ENCODE results near the gene SPHK1.
"Not testable (repeated sequence)": the region's sequence is repeated elsewhere in the genome, so short reads cannot be mapped to it uniquely, and the experiment has no call there.

SPHK1 gene

GRCh38 chr17:76384222-76384986 lies at the start of gene SPHK1:
Gene SPHK1 (plus strand): TSS chr17:76384609. CDS start chr17:76385645, 1,036 bp downstream.
- peak; percentile 54 to 74 for DNase-seq

DNA sequence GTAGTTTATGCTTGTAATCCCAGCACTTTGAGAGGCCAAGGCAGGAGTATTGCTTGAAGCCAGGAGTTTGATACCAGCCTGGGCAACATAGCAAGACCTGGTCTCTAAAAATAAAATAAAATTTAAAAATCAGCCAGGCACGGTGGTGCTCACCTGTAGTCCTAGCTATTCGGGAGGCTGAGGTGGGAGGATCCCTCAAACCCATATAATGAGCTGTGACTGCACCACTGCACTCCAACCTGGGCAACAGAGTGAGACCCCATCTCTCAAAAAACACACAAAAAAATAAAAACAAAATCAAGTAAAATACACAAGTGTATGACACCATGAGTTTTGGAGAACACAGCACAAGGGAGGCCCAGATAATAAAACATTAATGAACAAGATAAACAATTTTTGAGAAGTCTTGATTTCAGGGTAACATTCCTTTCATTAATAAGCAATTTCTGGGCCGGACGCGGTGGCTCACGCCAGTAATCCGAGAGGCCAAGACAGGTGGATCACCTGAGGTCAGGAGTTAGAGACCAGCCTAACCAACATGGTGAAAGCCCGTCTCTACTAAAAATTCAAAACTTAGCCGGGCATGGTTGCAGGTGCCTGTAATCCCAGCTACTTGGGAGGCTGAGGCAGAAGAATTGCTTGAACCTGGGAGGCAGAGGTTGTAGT lies 48.6 kb upstream of the SPHK1 start:
- no peak for DNase-seq

- no peak for DNase-seq
Measured at GRCh38 chr17:76336756-76337412, 47.5 kb upstream of the SPHK1 start.

GRCh38 chr17:76337413-76337777 lies 47.0 kb upstream of the SPHK1 start:
- DNase-seq = no peak

DNA sequence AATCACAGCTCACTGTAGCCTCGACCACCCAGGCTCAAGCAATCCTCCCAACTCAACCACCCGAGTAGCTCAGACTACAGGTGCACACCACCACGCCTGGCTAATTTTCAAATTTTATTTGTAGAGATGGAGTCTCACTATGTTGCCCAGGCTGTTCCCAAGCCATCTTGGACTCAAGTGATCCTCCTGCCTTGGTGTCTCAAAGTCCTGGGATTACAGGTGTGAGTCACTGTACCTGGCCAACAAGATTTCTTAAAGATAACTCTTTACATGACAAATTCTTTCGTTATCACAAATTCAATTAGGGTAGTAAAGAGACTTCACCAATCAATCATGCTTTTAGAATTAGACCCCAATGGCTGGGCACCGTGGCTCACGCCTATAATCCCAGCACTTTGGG lies 43.1 kb upstream of the SPHK1 start:
- DNase-seq = no peak

DNA sequence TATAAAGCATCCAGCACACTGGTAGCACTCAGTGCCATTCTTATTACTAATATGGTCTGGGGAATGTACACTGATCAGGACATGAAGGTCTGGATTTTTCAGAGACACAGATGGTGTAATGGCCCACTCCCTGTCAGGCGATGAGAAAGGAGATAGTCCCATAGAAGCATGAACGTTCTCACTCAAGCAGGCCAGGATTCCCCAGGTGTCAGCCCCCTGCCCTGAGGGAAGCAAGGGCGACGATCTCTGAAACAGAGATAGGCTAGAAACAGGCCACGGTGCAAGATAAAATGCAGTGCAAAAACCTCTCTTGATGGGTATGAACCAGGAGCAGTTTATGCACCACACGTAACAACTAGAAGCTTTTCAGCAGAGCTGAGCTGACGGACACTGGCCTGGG lies 41.3 kb upstream of the SPHK1 start:
- DNase-seq = no peak

DNA sequence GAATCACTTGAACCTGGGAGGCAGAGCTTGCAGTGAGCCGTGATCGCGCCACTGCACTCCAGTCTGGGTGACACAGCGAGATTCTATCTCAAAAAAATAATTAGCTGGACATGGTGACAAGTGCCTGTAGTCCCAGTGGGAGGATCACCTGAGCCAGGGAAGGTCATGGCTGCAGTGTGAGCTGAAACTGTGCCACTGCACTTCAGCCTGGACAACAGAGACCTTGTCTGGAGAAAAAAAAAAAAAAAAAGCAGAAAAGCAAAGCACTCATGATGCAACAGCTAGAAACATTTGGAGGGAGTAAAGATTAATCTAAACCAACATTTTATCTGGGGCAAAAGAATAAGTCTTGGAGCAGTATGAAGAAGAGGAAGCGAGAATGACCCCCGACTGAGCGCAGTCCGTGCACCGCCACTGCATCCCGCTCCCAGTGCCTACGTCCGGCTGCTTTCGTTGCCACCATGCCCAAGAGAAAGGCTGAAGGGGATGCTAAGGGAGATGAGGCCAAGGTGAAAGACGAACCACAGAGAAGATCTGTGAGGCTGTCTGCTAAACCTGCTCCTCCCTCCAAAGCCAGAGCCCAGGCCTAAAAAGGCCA lies 38.9 kb upstream of the SPHK1 start:
- no peak for DNase-seq

DNA sequence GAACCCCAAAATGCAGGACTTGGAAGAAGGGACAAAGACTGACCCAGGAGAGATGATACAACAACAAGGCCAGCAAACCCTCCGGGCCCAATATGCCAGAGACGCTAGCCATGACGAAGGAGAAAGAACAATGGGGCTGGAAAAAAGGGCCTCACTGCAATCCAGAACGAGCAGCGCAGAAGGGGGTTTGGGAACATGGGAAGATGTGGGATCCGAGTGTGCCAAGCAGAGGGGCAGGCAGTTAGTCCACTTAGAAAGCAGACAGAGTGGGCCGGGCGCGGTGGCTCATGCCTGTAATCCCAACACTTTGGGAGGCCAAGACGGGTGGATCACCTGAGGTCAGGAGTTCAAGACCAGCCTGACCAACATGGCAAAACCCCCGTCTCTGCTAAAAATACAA lies 37.5 kb upstream of the SPHK1 start:
- not testable (repeated sequence) for DNase-seq

- DNase-seq = no peak
Measured at GRCh38 chr17:76350463-76350862, 33.9 kb upstream of the SPHK1 start.

GRCh38 chr17:76351526-76352071 lies 32.8 kb upstream of the SPHK1 start:
- DNase-seq = no peak

DNA sequence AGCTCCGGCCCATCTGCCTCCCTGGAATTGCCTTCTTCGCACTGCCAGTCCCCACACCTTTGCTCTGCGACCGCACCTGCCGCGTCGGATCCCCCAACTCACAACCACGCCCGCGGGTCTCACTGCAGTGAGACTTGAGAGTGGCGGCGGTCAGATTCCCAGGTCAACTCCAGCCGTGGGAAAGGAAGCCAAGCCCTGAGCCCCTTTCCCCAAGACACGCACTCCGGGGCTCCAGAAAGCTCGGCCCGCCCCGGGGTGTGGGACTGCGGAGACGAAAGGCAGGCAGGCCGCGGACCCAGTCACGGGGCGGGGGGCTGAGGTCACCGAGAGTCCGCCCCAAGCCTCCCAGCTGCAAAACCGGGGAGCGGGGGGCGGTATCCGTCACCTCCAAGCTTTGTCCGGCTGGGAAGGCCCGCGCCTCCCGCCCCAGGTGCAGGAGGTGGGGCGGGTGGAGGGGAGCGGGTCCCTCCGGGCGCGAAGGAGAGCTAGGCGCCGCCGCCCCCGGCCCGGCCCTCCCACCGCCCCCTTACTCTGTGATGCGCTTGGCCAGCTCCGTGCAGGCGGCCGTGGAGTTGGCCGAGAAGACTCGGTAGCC lies 31.3 kb upstream of the SPHK1 start:
- no peak for DNase-seq

- peak; percentile 75 to 76 for DNase-seq
Measured at GRCh38 chr17:76353599-76354316, 30.7 kb upstream of the SPHK1 start, which contains the start of gene PRPSAP1. Gene PRPSAP1 (minus strand): TSS chr17:76353916. CDS start chr17:76353703, 213 bp downstream.

GRCh38 chr17:76354317-76354729 lies 30.1 kb upstream of the SPHK1 start:
- DNase-seq = no peak

GRCh38 chr17:76354747-76355310 lies 29.6 kb upstream of the SPHK1 start:
- no peak for DNase-seq

DNA sequence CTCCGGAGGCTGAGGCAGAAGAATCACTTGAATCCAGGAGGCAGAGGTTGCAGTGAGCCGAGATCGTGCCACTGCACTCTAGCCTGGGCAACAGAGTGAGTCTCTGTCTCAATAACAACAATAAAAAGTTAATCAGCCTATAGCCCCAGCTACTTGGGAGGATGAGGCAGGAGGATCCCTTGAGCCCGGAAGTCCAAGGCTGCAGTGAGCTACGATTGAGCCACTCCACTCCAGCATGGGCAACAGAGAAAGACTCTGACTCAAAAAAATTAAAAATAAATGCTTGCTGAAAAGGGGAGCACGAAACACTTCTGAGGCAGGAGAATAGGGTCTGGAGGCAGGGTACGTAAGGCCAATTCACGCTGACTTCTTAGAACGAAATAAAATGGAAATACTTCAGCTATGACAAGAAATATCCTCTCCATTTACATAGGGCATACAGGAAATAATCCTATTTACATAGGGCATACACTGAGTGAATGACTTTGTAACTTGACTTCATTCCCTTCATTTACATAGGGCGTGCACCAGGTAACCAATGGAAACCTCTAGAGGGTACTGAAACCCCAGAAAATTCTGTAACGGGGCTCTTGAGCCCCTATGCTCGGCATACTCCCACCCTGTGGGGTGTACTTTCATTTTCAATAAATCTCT lies 27.5 kb upstream of the SPHK1 start:
- DNase-seq = no peak

GRCh38 chr17:76357597-76358158 lies 26.7 kb upstream of the SPHK1 start:
- DNase-seq = no peak

GRCh38 chr17:76359375-76359774 lies 25.0 kb upstream of the SPHK1 start:
- DNase-seq = no peak

GRCh38 chr17:76359776-76360175 lies 24.6 kb upstream of the SPHK1 start:
- not testable (repeated sequence) for DNase-seq

DNA sequence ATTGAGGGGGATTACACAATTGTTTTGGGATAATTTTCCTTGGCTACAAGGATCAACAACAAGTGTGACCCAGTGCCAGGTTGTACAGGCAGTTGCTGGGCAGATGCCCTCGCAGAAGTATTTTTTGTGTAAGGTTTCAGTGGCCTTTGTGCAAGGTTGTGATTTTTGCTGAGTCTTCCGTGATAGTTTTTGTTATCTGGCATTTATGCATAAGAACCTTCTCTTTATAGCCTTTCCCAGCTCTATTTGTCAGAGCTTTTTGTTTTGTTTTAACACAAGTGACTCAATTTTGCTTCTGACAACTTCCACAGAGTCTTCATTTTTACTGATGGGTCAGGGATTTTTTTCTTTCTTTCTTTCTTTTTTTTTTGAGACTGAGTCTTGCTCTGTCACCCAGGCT lies 23.9 kb upstream of the SPHK1 start:
- DNase-seq = no peak

DNA sequence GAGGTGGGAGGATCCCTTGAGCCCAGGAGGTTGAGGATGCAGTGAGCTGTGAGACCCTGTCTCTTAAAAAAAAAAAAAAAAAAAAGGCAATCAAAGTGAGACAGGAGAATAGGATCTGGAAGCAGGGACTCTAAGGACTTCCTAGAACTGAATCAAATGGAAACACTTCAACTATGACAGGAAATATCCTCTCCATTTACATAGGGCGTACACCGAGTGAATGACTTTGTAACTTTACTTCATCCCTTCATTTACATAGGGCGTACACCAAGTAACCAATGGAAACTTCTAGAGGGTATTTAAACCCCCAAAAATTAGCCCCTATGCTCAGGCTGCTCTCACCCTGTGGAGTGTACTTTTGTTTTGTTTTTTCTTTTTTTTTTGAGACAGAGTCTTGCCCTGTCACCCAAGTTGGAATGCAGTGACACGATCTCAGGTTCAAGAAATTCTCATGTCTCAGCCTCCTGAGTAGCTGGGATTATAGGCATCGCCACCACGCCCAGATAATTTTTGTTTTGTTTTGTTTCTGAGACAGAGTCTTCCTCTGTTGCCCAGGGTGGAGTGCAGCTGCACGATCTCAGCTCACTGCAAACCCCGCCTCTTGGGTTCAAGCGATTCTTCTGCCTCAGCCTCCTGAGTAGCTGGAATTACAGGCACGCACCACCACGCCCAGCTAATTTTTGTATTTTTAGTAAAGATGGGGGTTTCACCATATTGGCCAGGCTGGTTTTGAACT lies 21.1 kb upstream of the SPHK1 start:
- DNase-seq = no peak
